Heart left ventricle (tissue), 16 donors: ENCODE data around the gene CTRB2. TPM values are rescaled to one million over a fixed set of nuclear protein-coding genes. Genes with fewer than 3 reads are reported as not detected.
"Not testable (repeated sequence)": the region's sequence is repeated elsewhere in the genome, so short reads cannot be mapped to it uniquely, and the experiment has no call there.

ENCODE experiments used
- ATAC-seq, 4 donors: fragments of 200-7000 bp; cut with Tn5 transposase; one replicate each; pipeline ENCODE4 v1.9.1; 2020 to 2022; ENCODE audit warnings: moderate library complexity in 4 of 4, mild to moderate bottlenecking in 3 of 4, moderate number of reproducible peaks in 1 of 4
- DNase-seq, 5 donors: peaks; one replicate each; pipeline ENCODE4 v3.0.0-alpha.2; 2020
- H3K27ac ChIP-seq, 12 donors: fragments of 200-600 bp; sonication (generic) in 4 of 12; one replicate each; pipeline versions ENCODE4 v1.5.0 to v1.8.0; 2016 to 2022; ENCODE audit warnings: mild to moderate bottlenecking in 2 of 12
- H3K27me3 ChIP-seq, 9 donors: fragments of 200-600 bp; sonication (generic) in 2 of 9; one replicate each; pipeline versions ENCODE4 v1.5.1 to v1.8.0; 2016 to 2022; ENCODE audit warnings: mild to moderate bottlenecking in 3 of 9
- H3K36me3 ChIP-seq, 9 donors: fragments of 200-600 bp; sonication (generic) in 2 of 9; one replicate each; pipeline versions ENCODE4 v1.5.0 to v1.8.0; 2018 to 2022; ENCODE audit warnings: mild to moderate bottlenecking in 2 of 9
- H3K4me1 ChIP-seq, 12 donors: fragments of 200-600 bp; sonication (generic) in 4 of 12; one replicate each; pipeline versions ENCODE4 v1.5.0 to v1.8.0; 2016 to 2022; ENCODE audit warnings: mild to moderate bottlenecking in 3 of 12
- H3K4me3 ChIP-seq, 12 donors: fragments of 200-600 bp; sonication (generic) in 4 of 12; one replicate each; pipeline versions ENCODE4 v1.5.0 to v1.8.0; 2017 to 2022; ENCODE audit warnings: mild to moderate bottlenecking in 9 of 12, moderate library complexity in 4 of 12
- H3K9me3 ChIP-seq, 12 donors: fragments of 200-600 bp; sonication (generic) in 4 of 12; one replicate each; pipeline versions ENCODE4 v1.5.0 to v1.8.0; 2016 to 2022; ENCODE audit warnings: mild to moderate bottlenecking in 1 of 12
- POLR2A ChIP-seq, 2 donors: fragments of 450-650 bp; IDR thresholded peaks; one replicate each; pipeline ENCODE4 v1.6.1; 2017; ENCODE audit warnings: antibody characterized with exemption in 2 of 2, mild to moderate bottlenecking in 2 of 2, moderate library complexity in 2 of 2
- WGBS, 4 donors: extraction: QIAGEN DNeasy Blood & Tissue Kit in 2 of 4; methylation state at CpG; one replicate each; pipeline versions ENCODE4 v1.1.5 to v1.1.7; 2013 to 2018; 5-methylcytosine and 5-hydroxymethylcytosine counted together
- intact Hi-C, 10 donors: fragments of 100-400 bp; cut with DNase I; formaldehyde crosslinking; loops; one replicate each; pipeline versions ENCODE4 v1.11.1 to v1.14.2; 2022
- polyA plus RNA-seq, 2 donors: library from polyadenylated mRNA; stranded (reverse); fragments of 200-250 nt; gene quantifications; one replicate each; pipeline ENCODE4 v1.2.3, GENCODE V29; 2013
- total RNA-seq, 9 donors: library from RNA; depleted of rRNA in 2 of 9; stranded (reverse); fragments of >200 nt in 2 of 9; fragmentation: NEBNext Ultra II Directional in 3 of 9; extraction: Animal tissue kit (Norgen Biotek cat#: 25700) in 3 of 9; gene quantifications; one replicate each; pipeline versions ENCODE4 v1.1.0 to v1.2.4, GENCODE V29; 2016 to 2023
- TF ChIP-seq, protein P1 (sequence below), 12 donors: fragments of 200-600 bp; sonication (generic) in 4 of 12; IDR thresholded peaks; one replicate each; pipeline versions ENCODE4 v1.5.0 to v1.8.0; 2018 to 2022; ENCODE audit warnings: antibody characterized with exemption in 12 of 12, mild to moderate bottlenecking in 5 of 12
- donor health status: ischemic (EF 13 %, LVEDD 7.1; RV severe dilation, severe dysfunction).
- donor health status: healthy with polysubstance abuse.
- donor health status: DM: no; HTN: yes; CAD: no.
- donor health status: DM: no; HTN: no; CAD: no.
- donor health status: ischemic (EF 25% LVEDD 6.9; RV normal size, moderate dysfunction).
- donor health status: ischemic (EF 25% LVEDD 5.7; RV mildly dilated, moderate dysfunction).
- donor health status: healthy.
- donor health status: DM: yes; HTN: yes; CAD: no.
- donor health status: ischemic (EF 35%, LVEDD 5.7; RV mildly dilated, moderate dysfunction).
- donor health status: nonischemic (EF 11% LVEDD 7.7; RV severe dilation, severe dysfunction).
- donor health status: DM: yes; HTN: yes; CAD: no.
- donor health status: PGD.
- donor health status: ischemic (EF 29% LVEDD 5.4; RV normal size, mild dysfunction).
- donor health status: nonischemic (EF 23%, LVEDD 6.1; RV moderate dilation, normal function).

Gene CTRB2
- total and polyA plus RNA-seq, 11 donors = 0.51 to 3.7 (median 2.5) TPM; not detected in 5

DNA sequence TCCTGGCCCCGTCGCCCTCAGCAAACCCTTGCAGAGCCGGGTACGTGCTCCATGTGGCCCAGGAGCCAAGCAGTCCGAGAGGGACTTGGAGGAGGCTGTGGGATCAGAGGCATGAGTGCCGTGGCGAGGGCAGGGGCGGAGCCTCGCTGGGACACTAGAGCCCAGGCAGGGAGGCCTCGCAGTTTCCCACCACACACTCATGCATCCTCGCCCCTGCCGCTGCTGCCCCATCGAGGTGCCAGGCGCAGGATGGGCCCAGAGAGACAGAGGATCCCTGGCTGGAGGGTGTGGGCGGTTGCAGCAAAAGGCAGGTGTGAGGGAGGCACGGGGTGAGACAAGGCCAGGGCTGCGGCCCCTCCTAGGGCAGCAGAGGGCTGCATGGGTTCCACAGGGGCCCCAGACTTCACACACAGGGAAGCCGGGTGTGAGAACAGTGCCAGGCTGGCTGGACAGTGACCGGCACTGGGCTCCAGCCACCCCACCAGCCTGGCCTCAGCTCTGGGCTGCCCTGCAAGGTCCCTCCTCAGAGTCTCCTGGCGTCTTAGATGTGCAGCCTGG, 36.8 kb upstream of the CTRB2 start:
- intact Hi-C loops = no loop called here
- WGBS, 4 donors = 38 to 60% (median 51%) methylated on average over 16 to 20 of the region's 20 CpGs
- peaks cover 27 to 100% (median 79%) of the 10 kb centered on the region in 12 donors for H3K4me1 ChIP-seq
- peaks cover 0 to 7% (median 0%) of the 10 kb centered on the region in 9 donors for H3K27me3 ChIP-seq
- peak overlapping the region in 11 of 12 donors; percentile 86 to 99 (median 95) for H3K27ac ChIP-seq
- ATAC-seq (no peak), DNase-seq (no peak)
- no peak overlapping the region for H3K4me3 ChIP-seq
- TF ChIP-seq, protein P1, sequence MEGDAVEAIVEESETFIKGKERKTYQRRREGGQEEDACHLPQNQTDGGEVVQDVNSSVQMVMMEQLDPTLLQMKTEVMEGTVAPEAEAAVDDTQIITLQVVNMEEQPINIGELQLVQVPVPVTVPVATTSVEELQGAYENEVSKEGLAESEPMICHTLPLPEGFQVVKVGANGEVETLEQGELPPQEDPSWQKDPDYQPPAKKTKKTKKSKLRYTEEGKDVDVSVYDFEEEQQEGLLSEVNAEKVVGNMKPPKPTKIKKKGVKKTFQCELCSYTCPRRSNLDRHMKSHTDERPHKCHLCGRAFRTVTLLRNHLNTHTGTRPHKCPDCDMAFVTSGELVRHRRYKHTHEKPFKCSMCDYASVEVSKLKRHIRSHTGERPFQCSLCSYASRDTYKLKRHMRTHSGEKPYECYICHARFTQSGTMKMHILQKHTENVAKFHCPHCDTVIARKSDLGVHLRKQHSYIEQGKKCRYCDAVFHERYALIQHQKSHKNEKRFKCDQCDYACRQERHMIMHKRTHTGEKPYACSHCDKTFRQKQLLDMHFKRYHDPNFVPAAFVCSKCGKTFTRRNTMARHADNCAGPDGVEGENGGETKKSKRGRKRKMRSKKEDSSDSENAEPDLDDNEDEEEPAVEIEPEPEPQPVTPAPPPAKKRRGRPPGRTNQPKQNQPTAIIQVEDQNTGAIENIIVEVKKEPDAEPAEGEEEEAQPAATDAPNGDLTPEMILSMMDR (IDR thresholded peaks at IDR 0.05) = no peak
- no peak for TF ChIP-seq POLR2A (IDR thresholded peaks at IDR 0.05)
- H3K9me3 ChIP-seq = no peaks in the 10 kb centered on the region
- H3K36me3 ChIP-seq = peaks cover 0 to 30% (median 21%) of the 10 kb centered on the region in 9 donors

DNA sequence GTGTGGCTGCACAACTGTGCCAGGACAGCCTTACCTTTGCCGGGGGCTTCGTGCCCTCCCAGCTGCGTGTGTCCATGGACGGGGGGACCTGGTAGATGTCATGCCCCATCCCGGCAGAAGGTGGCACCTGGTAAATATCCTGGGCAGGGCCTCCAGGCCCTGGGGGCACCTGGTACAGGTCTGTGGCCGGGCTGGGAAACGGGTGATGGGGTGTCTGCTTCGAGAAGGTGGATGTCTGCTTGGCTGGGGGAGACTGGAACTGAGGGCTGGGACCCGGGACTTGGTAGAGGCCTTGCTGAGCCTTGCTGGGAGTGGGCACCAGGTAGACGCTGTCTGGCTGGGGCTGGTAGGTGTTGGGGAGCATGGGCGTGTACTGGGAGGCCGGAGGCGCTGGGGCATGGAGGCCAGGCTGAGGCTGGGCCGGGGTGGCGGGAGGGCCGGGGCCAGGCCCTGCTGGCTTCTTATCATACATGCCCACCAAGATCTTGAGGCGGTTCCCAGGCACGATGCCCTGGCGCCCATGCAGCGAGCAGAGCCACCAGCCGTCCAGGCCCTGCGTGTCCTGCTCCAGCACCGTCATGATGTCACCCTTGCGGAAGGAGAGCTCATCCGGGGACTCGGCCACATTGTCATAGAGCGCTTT, 35.6 kb upstream of the CTRB2 start:
- H3K4me3 ChIP-seq, ATAC-seq, H3K9me3 ChIP-seq, intact Hi-C loops, H3K27me3 ChIP-seq: not testable (repeated sequence)
- DNase-seq = peak in 2 of 5 donors; percentile 17 to 51
- H3K36me3 ChIP-seq = peaks cover 0 to 30% (median 21%) of the 10 kb centered on the region in 9 donors
- WGBS, 4 donors = 81 to 84% (median 83%) methylated on average over 17 to 27 of the region's 27 CpGs
- peaks cover 18 to 100% (median 79%) of the 10 kb centered on the region in 12 donors for H3K4me1 ChIP-seq
- H3K27ac ChIP-seq = peak overlapping the region in 6 of 12 donors; percentile 93 to 99 (median 96)

DNA sequence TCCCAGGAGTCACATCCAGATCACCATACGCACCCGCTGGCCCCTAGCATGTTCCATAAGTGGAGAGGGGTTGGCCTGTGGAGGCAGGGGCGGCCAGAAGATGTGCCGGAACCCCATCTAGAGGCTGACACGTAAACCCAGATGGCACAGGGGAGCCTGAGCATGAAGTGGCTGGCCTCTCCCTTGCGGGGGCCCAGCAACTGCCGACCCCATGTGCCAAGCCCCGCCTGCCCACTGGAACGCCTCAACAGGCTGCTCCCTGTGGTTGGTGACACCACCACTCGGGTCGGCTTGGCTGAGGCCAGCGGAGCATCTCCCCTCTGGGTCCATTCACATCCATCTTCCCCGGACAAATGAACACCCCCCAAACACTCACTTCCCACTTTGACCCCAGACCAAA, 35.0 kb upstream of the CTRB2 start:
- no peak for TF ChIP-seq POLR2A (IDR thresholded peaks at IDR 0.05)
- TF ChIP-seq, protein P1 (IDR thresholded peaks at IDR 0.05) = no peak
- no peak for ATAC-seq
- H3K36me3 ChIP-seq = peaks cover 0 to 32% (median 21%) of the 10 kb centered on the region in 9 donors
- peak in 2 of 5 donors; percentile 23 to 48 for DNase-seq
- no peak overlapping the region for H3K4me3 ChIP-seq
- intact Hi-C loops = no loop called here
- H3K27ac ChIP-seq = peak overlapping the region in 2 of 12 donors; percentile 28 to 95
- 77 to 88% (median 86%) methylated on average over 13 of the region's 13 CpGs for WGBS, 4 donors
- peaks cover 18 to 100% (median 77%) of the 10 kb centered on the region in 12 donors for H3K4me1 ChIP-seq
- peaks cover 0 to 7% (median 0%) of the 10 kb centered on the region in 9 donors for H3K27me3 ChIP-seq
- no peaks in the 10 kb centered on the region for H3K9me3 ChIP-seq

DNA sequence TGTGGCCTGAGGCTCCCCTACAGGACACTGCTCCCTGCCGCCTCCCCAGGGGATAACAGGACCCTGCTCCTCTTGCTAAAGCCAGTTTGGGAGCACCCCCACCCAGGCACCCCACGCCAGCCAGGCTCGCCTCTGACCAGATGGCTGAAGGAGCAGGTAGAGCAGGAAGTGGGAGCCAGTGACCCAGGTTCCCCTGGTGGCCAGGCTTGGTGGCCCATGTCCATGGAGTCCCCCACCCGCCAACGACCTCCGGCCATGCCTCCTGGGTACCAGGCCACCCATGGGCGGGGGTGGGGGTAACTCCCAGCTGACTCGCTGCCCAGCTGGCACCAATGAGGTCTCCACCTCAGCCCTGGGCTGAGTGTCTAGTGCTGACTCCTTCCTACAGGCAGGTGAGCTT, 34.5 kb upstream of the CTRB2 start:
- Histone ChIP-seq H3K27ac (peak overlapping the region in 3 of 12 donors; percentile 9 to 95 (median 28)), H3K27me3 (peaks cover 0 to 7% (median 0%) of the 10 kb centered on the region in 9 donors), H3K4me1 (peaks cover 14 to 97% (median 73%) of the 10 kb centered on the region in 12 donors), H3K9me3 (no peaks in the 10 kb centered on the region), H3K4me3 (no peak overlapping the region), H3K36me3 (peaks cover 0 to 37% (median 21%) of the 10 kb centered on the region in 9 donors)
- intact Hi-C loops = no loop called here
- DNase-seq (peak in 2 of 5 donors; percentile 24 to 54), ATAC-seq (no peak)
- WGBS, 4 donors = 75 to 83% (median 80%) methylated on average over 2 to 8 of the region's 8 CpGs
- TF ChIP-seq, protein P1 (IDR thresholded peaks at IDR 0.05) = no peak
- TF ChIP-seq POLR2A (IDR thresholded peaks at IDR 0.05) = no peak

DNA sequence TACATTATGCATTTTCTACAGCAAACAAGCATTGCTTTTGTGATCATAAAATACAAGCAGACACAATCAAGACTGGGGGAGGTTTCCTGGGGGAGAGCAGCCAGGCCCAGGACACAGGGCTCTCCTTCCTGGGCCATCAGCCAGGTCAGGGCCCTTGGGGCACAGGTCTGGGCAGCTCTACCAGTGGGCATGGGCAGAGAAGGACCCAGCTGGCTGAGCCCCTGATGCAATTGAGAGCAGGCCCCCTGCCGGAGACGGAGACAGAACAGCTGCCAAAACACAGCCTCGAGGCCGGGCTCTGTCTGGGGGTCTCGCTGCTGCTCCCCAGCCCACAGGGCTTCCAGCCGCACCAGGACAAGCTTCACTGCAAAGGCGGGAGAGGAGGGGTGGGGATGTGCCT, 33.7 kb upstream of the CTRB2 start:
- H3K9me3 ChIP-seq, H3K4me3 ChIP-seq, intact Hi-C loops, H3K27me3 ChIP-seq, ATAC-seq: not testable (repeated sequence)
- Histone ChIP-seq H3K27ac (peak overlapping the region in 7 of 12 donors; percentile 22 to 90 (median 85)), H3K4me1 (peaks cover 12 to 89% (median 65%) of the 10 kb centered on the region in 12 donors), H3K36me3 (peaks cover 0 to 42% (median 22%) of the 10 kb centered on the region in 9 donors)
- peak in 3 of 5 donors; percentile 20 to 66 (median 46) for DNase-seq
- WGBS, 4 donors = 49 to 62% (median 58%) methylated on average over 3 to 7 of the region's 7 CpGs
